ENCODE data around the gene TMEM45B. TPM values are rescaled to one million over a fixed set of nuclear protein-coding genes. Genes with fewer than 3 reads are reported as not detected.
"Not testable (repeated sequence)": the region's sequence is repeated elsewhere in the genome, so short reads cannot be mapped to it uniquely, and the experiment has no call there.

The TMEM45B gene
- polyA plus RNA-seq, 1 donor, result 21.5 TPM

GRCh38 chr11:129849447-129850130, 33.9 kb downstream of the TMEM45B start:
- no peak for DNase-seq

GRCh38 chr11:129852125-129852740, 36.6 kb downstream of the TMEM45B start:
- no peak for DNase-seq

- DNase-seq, result peak; percentile 26
Observed at GRCh38 chr11:129853518-129854231, 38.0 kb downstream of the TMEM45B start.

GRCh38 chr11:129854232-129854805, 38.7 kb downstream of the TMEM45B start:
- DNase-seq, result no peak

- DNase-seq, result no peak
Observed at GRCh38 chr11:129855086-129855485, 39.4 kb downstream of the TMEM45B start.

GRCh38 chr11:129856036-129856435, 40.4 kb downstream of the TMEM45B start:
- DNase-seq, result no peak

- DNase-seq, result peak; percentile 87
Observed at GRCh38 chr11:129861702-129862522, 46.3 kb downstream of the TMEM45B start.

- no peak for DNase-seq
Observed at GRCh38 chr11:129864811-129865210, 49.2 kb downstream of the TMEM45B start.

- no peak for DNase-seq
Observed at GRCh38 chr11:129865701-129866100, 50.1 kb downstream of the TMEM45B start.

- DNase-seq, result peak; percentile 24
Observed at GRCh38 chr11:129866311-129866710, 50.7 kb downstream of the TMEM45B start.

GRCh38 chr11:129868626-129869025, 53.0 kb downstream of the TMEM45B start:
- DNase-seq, result not testable (repeated sequence)

GRCh38 chr11:129871914-129872313, 56.3 kb downstream of the TMEM45B start:
- no peak for DNase-seq

GRCh38 chr11:129880311-129880710, 64.7 kb downstream of the TMEM45B start:
- no peak for DNase-seq

GRCh38 chr11:129881570-129882170, 66.0 kb downstream of the TMEM45B start:
- no peak for DNase-seq

- DNase-seq, result no peak
Observed at GRCh38 chr11:129884581-129884980, 68.9 kb downstream of the TMEM45B start.

GRCh38 chr11:129885381-129885780, 69.7 kb downstream of the TMEM45B start:
- DNase-seq, result no peak

GRCh38 chr11:129888451-129888850, 72.8 kb downstream of the TMEM45B start:
- no peak for DNase-seq

- peak; percentile 15 for DNase-seq
Observed at GRCh38 chr11:129894278-129895125, 78.9 kb downstream of the TMEM45B start.

GRCh38 chr11:129895126-129896041, 79.7 kb downstream of the TMEM45B start, which contains the start of gene NFRKB:
Gene NFRKB (minus strand): TSS chr11:129895578. CDS start chr11:129892849, 2,729 bp downstream.
- DNase-seq, result peak; percentile 86

All from left kidney (tissue), 2 donors.